Stimulated activated CD8-positive, alpha-beta memory T cell treated with anti-CD3 and anti-CD28 coated beads, Interleukin-2, amount 100 ng/mL, for 48 hours (primary cell): ENCODE measurements around the gene ENOX2.
"Not testable (repeated sequence)": the region's sequence is repeated elsewhere in the genome, so short reads cannot be mapped to it uniquely, and the experiment has no call there.

Experiments used
- DNase-seq, 2 donors: peaks; one replicate each; pipeline ENCODE4 v3.0.0-alpha.2; 2020; ENCODE audit warnings: low read depth in 2 of 2

Gene ENOX2

DNA sequence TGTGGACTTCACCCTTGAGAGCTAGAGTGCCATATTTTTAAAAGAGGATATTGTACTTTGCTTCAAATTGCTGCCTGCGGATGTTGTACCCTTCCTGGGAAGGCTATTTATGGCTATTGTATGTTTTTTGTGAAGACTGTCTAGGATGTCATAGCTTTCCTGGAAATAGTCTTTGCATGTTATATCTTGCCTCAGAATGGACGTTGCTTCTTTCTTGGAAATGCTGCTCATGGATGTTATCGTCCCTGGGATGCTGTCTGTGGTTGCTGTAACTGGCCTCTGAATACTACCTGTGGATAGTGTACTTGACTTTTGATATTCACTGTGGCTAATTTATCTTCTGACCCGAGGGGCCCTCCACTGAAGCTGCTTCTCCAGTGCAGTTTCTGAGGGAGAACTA is 146.8 kb downstream of the ENOX2 start:
- no peak for DNase-seq

DNA sequence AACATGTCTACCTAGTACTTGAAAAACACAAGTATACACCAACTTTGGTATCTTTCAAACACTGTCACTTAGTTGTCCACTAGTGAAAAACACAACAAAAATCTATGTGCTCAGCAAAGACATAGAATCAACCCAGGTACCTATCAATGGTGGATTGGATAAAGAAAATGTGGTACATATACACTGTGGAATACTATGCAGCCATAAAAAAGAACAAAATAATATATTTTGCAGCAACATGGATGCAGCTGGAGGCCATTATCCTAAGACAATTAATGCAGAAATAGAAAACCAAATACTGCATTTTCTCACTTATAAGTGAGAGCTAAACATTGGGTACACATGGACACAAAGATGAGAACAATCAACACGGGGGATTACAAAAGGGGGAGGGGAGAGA is 148.7 kb downstream of the ENOX2 start:
- no peak for DNase-seq

DNA sequence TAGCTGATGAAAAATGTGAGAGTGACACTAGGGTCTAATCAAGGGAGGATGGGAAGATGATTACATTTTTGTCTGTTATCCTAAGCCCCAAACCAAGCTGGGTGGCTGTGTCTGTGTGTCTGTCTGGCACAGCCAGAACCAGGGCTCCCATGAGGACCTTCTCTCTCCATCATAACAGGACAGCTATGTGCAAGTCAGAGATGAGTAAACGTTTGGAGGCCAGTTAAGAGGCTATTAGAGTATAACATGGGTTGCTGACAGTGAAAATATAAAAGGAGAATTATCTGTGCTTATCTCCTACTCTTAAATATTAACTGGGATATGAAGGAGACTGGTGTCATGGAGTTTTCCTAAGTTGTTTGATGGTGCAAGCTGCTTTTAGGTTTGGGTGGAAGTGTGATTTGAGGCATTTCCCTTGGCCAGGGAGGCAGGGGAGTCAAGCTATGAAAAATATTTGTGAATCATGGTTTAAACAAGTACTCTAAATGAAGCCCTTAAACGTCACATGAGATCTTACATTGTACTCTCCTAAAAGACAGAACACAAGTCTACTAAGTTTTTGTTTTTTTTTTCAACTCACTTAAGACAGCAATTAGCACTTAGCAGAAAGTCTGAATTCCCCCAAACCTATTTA is 156.2 kb downstream of the ENOX2 start:
- DNase-seq = no peak

DNA sequence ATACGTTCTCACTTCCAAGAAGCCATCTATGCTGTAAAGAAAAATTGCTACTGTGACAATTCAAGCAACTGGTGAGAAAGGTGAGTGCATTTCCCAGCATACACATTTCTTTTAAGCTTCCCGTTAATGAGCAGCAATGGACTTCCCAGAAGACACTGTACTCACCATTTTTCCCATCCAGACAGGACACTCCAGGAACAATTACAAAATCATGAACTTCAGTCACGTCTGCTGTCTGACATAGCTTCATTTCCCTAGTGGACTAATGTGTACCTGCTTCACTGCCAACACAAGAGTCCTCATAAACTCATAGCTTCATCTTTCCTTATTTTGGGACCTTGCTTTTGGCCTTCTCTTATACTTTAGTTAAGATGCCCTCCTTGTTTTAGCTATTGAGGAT is 156.9 kb downstream of the ENOX2 start:
- no peak for DNase-seq

DNA sequence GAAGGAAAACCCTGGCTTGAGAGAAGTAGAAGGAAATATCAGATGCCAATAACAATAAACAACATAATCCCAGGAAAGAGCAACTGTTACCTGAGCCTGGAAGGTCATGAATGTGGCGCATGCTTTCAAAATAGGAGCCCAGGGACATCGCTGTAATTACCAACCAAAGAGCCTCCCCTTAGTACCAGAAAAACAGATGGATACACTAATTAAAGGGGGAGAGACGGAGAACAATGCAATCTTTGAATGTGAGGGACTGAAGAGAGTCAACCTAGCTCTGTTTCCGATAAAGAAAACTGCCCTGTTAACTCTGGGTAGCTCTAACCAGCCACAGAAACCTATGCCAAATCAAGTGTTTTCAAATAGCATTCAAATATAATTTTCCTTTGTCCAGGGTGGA is 161.4 kb downstream of the ENOX2 start:
- DNase-seq = no peak

DNA sequence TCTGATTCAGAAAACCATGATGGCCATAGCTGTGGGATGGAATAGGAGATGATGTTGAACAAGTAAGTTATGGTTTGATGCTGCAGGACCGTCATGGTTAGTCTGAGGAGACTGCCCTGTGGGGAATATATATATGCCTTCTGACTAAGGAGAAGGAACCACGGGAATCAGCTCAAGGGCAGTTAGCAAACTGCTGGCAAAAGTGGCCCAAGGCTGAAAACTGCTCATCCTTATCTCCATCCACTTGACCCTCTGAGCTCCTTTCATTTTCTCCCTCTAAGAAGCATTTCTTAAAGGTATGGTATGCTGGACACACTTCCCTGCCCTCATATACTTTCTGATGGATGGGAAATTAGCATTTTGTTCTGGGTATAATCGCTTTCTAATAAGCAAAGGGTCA is 161.9 kb downstream of the ENOX2 start:
- no peak for DNase-seq

DNA sequence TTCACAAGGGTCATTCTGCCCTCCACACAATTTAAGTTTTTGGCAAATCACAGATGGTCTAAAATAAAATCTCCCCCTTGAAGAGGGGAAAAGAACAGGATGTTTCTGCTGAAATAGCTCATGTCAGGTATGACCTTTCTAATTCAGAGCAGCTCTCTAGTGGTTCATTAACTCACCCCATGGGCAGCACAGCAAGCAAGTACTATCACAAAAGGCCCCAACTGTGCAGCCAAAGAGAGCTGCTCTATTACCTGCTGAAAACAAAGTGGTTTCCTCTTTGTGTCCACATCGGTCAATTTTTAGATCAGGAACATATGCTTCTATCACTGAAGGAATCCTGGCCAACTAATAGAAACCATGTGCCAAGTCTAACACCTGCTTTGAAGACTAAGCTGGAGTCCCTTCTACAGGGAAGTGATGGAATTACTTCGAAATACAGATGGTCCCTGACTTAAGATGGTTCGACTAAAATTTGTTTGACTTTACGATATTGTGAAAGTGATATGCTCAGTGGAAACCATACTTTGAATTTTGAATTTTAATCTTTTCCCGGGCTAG is 164.3 kb downstream of the ENOX2 start:
- DNase-seq = no peak

DNA sequence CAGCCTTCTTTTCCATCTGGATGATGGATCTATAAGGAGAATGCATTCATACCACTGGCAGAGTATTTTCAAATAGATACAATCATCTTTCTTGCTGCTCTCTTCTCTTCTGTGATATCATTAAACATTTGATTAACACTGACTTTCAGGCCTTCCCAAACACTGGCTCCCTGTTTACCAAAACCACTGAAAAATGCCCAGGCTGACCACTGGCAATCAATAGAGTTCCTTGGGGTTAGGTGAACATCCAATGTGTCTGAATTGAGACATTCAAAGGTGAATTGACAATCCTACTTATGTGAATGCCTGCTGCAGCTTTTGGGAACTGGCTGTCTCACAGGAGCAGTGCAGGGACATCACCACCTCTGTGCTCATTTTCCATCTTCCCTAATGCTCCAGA is 168.3 kb downstream of the ENOX2 start:
- no peak for DNase-seq

DNA sequence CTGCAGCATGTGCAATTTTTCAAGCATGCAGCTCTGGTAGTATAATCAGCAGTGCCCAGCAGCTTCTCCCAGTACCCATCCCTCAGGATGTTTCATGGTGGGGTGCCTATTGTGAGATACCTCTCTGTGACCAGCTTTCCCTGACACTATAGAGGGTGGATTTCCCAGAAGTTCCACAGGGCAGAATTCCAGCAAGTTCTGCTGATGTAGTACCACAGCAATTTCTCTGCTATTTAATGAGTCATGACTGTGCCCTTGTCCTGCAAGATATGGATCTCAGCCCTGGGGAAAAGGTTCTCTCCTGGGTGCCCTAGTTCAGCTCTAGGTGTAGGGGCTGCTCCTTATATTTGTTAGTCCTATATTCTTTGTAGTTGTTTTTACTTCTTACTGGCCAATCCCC is 174.8 kb downstream of the ENOX2 start:
- no peak for DNase-seq

DNA sequence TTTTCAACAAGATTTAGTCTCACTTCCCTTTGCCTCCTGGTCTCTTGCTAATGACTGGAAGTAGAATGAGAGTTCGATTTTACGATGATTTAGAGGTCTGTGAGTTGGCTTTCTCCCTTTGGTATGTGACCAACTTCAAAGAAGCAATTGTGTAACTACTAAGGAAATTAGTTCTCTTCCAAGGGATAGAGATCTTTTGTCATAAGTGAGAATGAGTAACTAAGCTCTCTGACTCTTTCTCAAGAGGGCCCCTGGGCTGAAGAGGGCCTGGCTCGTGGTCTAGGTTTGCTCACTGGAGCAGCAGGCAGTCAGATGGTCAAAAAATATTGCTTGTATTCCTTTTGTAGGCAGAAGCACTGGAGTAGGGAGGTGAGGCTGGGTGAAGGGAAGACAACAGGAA is 176.3 kb downstream of the ENOX2 start:
- DNase-seq = no peak

DNA sequence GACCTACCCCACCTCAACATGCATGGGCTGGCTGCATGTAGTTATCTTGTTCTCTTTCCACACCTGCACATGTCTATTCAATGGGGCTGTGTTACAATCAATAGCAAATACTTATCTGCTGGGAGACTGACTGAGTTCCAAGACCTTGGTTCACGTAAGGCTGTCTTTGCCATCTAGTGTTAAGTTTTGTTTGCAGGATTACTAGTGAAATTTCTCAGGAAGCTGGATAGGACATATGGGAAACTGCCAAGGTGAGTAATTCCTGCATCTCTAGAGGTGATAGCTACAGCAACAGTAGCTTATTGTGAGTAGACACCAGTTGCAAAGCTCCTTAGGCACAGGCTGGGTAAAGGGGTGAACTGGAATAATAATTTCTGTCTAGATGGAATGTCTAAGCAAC is 177.5 kb downstream of the ENOX2 start:
- DNase-seq = no peak

DNA sequence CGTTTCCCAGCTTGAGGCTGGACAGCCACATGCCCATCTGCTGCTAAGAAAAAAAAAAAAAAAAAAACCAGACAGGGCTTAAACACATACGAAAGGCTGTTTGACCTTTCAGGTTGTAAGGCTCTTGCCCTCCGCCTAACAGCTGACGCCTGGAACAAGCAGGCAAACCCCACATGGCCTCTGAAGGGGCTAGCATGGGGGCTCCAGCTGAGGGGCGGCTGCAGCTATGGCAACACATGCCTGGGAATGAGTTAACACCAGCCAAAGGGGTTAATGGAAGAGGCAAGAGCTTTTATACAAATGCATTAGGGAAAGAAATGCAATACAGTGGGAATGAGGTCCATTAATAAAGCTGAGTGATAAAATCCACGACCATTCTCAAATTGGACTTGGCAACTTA is 183.6 kb downstream of the ENOX2 start:
- DNase-seq = no peak

DNA sequence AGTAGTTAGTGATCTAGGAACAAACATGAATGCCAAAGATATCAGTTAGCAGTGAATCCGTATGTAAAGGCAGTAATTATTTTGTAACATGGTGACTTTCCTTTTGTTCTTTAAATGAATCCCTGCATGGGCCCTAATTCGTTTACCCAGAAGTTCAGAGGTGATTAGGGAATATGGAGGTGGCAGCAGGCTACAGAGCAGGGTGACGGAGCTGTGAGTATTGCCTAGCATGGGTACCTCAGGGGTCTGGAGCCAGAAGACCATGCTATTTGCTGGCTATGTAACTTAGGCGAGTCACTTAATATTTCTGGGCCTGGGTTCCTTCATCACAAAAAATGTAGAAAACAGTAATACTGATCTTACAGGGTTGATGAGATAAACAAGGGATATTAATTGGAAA is 184.9 kb downstream of the ENOX2 start:
- DNase-seq = no peak

DNA sequence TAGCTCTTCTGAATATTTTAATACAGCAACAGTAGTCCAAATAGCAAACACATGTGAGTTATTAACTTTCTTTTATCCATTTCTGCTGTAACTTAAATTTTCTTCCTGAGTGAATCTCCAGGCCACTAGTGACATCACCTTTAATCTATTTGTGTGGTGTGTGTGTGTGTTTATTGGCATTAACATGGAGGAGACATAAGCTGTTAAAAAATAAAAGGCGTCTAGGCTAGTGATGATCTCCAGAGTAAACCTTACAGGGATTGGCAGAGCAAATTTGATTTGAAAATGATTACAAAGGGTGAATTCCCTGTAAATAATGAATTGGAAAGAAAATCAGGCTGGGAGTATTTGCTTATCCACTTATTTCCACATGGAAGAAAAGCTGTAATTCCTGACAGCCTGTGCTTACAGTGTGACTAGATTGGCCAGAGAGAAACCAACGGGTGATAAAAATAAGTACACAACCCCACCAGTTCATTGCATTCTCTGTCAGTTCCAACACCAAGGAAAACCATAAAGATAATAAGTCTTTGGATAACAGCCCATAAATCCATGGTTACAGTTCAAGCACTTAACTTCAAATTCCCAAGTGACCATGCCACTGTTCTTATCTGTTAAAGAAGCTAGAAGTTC is 186.1 kb downstream of the ENOX2 start:
- no peak for DNase-seq

DNA sequence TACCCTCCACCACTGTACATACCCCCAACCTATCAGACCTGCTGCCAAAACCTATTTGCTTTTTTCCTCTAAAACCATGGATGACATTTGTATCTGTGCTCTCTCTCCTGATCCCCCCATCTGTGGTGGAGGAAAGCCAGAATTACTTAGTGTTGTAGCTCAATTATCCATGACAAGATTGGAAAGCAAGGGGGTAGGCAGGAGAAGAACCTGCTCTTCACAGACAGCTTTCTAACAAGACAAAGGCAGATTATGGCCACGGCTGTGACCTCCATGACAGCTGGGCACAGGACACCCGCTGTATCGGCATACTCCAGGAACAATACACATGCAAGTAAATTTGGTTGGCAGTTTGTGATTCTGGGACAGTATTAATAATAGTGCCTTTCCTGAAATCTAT is 186.7 kb downstream of the ENOX2 start:
- no peak for DNase-seq

DNA sequence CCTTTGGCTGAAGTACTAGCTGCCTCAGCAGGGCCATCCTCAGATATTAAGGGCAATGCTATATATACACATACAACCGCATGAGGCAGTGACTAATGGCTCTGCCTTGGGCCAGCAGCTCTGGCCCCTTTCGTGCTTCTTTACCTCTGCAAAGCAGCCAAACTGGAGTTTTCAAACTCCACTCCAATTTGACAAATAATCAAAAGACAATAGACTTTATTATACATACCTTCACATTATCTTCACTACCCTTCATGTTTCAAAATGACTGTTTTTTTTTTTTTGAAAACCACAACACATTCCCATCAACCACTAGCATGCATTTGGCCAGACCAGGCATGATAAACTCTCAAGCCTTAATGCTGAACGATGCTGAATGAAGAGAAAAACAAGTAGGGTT is 187.7 kb downstream of the ENOX2 start:
- no peak for DNase-seq

DNA sequence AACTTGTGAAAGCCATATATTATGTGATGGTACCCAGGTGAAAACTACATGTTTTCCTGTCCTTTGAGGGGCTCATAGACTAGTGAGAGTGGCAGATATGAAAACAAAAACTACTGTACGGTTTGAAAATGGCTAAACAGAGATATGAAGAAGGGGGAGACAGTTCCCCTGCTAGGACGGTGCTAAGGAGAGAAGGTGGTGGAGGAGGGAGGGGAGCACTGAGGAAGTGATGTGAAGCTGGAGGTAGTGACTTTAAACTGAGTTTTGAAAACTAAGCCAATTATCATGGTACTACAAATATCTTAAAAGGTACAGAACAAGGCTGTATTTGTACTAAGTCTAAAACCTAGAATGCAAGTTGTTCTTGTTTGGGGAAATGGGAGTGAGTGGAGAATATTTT is 188.3 kb downstream of the ENOX2 start:
- no peak for DNase-seq

DNA sequence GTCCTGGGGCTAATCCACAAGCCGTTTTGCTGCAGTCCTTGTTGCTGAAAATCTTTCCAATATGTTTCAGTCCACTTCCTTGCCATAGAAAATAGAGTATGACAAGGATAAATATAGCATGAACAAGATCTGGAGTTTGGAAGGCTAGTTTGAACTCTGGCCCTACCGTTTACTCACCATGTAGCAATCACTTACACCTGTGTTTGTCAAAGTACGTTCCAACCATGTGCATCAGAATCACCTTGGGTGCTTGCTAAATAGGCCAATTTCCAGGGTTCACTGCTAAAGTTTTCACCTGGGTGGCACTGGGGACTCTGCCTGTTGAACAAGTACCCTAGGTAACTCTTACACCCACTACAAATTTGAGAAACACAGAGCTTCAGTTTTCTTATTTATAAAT is 188.9 kb downstream of the ENOX2 start:
- DNase-seq = no peak

DNA sequence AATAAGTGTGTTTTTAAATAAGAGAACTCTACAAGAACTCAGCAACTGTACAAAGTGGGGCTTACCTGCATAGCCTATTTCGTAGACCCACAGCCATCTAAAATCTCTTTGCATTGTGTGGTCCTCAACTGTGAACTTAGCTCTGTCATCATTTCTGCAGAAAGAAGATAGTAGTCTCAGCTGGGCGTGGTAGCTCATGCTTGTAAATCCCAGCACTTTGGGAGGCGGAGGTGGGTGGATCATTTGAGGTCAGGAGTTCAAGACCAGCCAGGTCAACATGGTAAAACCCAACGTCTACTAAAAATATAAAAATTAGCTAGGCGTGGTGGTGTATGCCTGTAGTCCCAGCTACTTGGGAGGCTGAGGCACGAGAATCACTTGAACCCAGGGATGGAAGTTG is 193.8 kb downstream of the ENOX2 start:
- DNase-seq = not testable (repeated sequence)

DNA sequence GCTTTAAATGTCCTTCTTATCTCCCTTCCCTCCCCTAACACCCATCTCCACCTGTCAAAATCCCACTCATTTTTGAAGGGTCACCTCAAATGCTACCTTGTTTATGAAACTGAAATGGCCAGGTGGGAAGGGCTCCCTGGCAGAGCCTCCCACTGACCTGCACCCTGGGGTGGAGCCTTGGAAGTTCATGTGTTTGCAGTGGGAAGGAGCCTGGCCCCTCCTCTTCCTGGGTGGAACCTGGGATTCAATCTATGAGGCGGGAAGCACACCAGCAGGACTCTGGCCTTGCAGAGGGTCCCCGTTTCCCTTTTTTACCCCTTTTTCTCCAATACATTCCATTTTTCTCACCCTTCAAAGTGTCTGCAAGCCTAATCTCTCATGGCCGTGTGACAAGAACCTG is 197.4 kb downstream of the ENOX2 start:
- no peak for DNase-seq

DNA sequence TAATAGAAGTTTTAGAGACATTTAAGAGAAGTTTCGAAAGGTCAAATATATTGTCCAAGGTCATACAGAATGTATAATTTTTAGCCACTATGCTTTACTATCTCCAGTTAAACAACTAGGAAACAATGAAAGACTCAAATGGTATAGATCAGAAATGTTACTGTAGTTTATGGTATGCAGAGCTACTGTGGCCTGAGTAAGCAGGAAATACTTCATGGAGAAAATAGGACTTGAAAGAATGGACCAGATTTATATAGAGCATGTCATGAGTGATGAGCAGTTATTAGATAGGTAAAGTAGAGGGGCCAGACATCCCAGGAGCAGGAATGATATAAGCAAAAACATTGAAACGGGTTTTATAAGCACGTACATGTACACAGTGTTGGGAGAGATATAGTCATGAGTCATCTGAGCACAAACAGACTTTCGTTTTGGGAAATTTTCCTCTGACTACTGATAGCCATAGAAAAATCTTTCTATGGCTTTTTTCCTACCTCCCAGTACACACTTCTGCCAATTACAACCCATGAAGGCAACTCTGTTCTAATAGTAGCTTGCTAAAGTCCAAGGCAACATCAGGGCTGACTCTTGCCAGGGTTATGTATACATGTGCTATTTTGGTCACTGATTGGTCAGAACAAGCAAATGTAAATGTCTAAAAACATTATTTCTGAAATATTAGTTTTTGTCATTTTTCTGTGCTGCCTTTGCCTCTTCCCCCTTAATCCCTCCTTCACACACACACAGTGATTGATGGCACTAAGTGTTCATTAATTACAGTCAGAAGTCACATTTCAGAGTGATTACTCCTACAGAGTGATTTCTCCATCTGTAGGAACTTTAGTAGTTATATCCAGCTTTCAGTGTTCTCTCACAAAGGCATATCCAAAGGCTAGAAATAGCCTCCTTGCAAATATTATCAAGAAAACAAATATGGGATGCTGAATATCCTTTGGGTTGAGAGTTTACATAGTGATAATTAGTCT is 198.7 kb downstream of the ENOX2 start:
- no peak for DNase-seq

DNA sequence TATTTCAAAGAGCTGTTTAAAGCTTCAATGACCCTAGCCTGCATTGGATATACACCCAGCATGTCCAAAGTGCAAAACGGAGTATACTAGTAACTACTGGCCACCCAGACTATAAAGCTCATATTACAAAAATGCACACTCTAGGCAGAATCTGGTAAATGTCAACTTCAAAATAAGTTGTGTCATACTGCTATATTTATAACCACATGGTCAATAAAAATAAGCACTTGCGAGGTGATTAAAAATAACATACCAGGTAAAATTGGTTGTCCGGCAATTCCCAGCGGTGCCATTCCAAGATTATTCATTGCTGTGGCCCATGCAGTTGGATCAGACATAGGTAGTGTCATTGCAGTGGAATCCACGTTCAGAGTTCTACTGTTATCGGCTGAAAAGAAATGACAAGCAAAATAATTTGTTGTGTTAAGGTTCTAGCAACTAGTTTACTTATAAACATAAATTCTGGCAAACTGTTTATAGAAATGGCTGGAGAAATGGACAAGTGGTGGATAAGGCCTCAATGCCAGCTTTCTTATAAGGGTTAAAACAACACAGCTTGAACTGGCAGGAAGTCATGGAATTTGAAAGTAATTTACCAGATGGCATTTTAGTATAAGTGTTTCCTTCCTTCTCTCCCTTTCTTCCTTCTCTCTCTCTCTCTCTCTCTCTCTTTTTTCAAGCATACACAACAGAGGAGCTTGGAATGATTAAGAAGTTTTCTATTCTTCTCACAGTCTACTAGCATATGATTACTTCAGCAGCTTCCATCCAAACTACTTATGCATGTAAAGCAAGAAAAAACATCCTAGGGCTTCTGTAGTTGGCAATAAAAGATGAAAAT is 199.9 kb downstream of the ENOX2 start:
- DNase-seq = no peak
